ENCODE measurements around the gene ATIC. TPM values are rescaled to one million over a fixed set of nuclear protein-coding genes. Genes with fewer than 3 reads are reported as not detected.

The ATIC gene
- total and polyA plus RNA-seq, 2 of the 8 experiments (the other 6 are each of a cell fraction or from before 2014, with no cell fraction given) = 139 to 319 TPM

GRCh38 chr2:215376103-215376780 lies 64.4 kb downstream of the ATIC start (continued):
- TF ChIP-seq CTCF (IDR thresholded peaks at IDR 0.05; ENCODE audit: control extremely low read depth in 1 of 3, insufficient read depth in 1 of 3, low read depth in 1 of 3, low read length in 3 of 3) = no peak
- no peak for TF ChIP-seq ASH2L (IDR thresholded peaks at IDR 0.05; ENCODE audit: low read length)
- TF ChIP-seq JUND (IDR thresholded peaks at IDR 0.05; ENCODE audit: low read length) = no peak
- TF ChIP-seq SP1 (IDR thresholded peaks at IDR 0.05; ENCODE audit: low read depth, low read length) = no peak
- no peak for TF ChIP-seq SUZ12 (IDR thresholded peaks at IDR 0.05; ENCODE audit: low read length)
- TF ChIP-seq SRF (IDR thresholded peaks at IDR 0.05; ENCODE audit: low read depth, low read length) = no peak
